C4-2B (cell line): ENCODE measurements around the gene PTPRM.

Source experiments
- ZFX ChIP-seq: fragments of 450-650 bp; IDR thresholded peaks from 2 replicates; pipeline ENCODE4 v1.6.1; 2017
- TF ChIP-seq, protein P1 (sequence below): fragments of 450-650 bp; conservative IDR thresholded peaks from 2 replicates; pipeline ENCODE4 v1.5.1; 2017; ENCODE audit warnings: mild to moderate bottlenecking

GRCh38 chr18:8046441-8046840, 479.3 kb downstream of the PTPRM start:
- no peak for TF ChIP-seq ZFX
- TF ChIP-seq, protein P1, sequence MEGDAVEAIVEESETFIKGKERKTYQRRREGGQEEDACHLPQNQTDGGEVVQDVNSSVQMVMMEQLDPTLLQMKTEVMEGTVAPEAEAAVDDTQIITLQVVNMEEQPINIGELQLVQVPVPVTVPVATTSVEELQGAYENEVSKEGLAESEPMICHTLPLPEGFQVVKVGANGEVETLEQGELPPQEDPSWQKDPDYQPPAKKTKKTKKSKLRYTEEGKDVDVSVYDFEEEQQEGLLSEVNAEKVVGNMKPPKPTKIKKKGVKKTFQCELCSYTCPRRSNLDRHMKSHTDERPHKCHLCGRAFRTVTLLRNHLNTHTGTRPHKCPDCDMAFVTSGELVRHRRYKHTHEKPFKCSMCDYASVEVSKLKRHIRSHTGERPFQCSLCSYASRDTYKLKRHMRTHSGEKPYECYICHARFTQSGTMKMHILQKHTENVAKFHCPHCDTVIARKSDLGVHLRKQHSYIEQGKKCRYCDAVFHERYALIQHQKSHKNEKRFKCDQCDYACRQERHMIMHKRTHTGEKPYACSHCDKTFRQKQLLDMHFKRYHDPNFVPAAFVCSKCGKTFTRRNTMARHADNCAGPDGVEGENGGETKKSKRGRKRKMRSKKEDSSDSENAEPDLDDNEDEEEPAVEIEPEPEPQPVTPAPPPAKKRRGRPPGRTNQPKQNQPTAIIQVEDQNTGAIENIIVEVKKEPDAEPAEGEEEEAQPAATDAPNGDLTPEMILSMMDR: no peak
